ENCODE data around the gene KANK4. TPM values are rescaled to one million over a fixed set of nuclear protein-coding genes. Genes with fewer than 3 reads are reported as not detected.

The KANK4 gene
- total RNA-seq, 2 experiments from 2014 or later, result not detected

DNA sequence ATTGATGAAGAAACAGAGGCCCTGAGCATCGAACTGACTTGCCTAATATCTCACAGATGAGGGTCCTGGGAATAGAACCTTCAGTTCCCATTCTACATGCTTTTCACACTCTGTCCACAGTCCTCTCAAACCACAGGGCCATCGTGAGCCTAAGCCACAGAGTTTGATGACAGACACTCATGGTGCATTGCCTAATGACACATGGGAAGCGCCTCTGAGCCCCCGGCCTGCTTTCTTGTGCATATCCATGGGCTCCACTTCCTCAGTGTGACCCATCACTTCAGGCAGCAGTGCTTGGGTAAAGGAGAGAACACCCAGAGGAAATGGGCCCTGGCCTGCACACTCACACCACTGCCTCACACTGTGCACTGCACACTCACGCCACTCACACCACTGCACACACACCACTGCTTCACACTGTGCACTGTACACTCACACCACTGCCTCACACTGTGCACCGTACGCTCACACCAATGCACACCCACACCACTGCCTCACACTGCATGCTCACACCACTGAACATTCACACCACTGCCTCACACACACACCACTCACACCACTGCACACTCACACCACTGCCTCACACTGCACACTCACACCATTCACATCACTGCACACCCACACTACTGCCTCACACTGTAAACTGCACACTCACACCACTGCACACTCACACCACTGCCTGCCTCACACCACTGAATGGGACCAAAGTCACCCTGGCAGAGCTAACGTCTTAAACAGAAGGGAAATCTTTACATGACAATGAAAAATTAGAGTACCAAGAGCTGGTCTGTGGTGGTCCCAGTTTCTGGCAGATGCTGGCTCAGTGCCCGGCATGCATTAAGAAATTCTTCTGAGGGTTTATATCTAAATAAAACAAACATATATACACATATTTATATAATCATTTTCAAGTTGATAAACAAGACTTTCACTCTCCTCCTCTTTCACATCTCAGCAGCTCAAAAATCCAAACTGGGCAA, 53.0 kb downstream of the KANK4 start:
- Histone ChIP-seq H3K36me3 (ENCODE audit: insufficient read depth, low read length) (no peaks in the 10 kb centered on the region), H3K9me3 (ENCODE audit: low read length) (no peaks in the 10 kb centered on the region), H2AFZ (ENCODE audit: low read length) (no peak overlapping the region), H3K79me2 (ENCODE audit: insufficient read depth, low read depth, low read length) (no peaks in the 10 kb centered on the region), H3K4me3 (ENCODE audit: low read depth, low read length, poor library complexity, severe bottlenecking) (no peak overlapping the region), H3K4me2 (ENCODE audit: low read length) (no peak overlapping the region), H3K9me2 (ENCODE audit: insufficient read depth, low read length) (no peaks in the 10 kb centered on the region), H3K27ac (ENCODE audit: low read depth, low read length, poor library complexity, severe bottlenecking) (no peak overlapping the region), H4K20me1 (ENCODE audit: insufficient read depth, low read length) (no peaks in the 10 kb centered on the region), H3K4me1 (ENCODE audit: insufficient read depth, low read length, poor library complexity, severe bottlenecking) (no peaks in the 10 kb centered on the region)
- intact Hi-C loops (cut with micrococcal nuclease; ENCODE audit: unreplicated experiment), result no loop called here
- no peak for DNase-seq (ENCODE audit: low spot score)
- no TSS peak for BruUV-seq (replicated peaks)
- CTCF ChIA-PET (ENCODE audit: unreplicated experiment), result no interaction called here
- POLR2A ChIA-PET, result no interaction called here
- no peak for TF ChIP-seq EZH2phosphoT487 (IDR thresholded peaks at IDR 0.05; ENCODE audit: borderline replicate concordance, low read depth, low read length)
- TF ChIP-seq, protein P1, sequence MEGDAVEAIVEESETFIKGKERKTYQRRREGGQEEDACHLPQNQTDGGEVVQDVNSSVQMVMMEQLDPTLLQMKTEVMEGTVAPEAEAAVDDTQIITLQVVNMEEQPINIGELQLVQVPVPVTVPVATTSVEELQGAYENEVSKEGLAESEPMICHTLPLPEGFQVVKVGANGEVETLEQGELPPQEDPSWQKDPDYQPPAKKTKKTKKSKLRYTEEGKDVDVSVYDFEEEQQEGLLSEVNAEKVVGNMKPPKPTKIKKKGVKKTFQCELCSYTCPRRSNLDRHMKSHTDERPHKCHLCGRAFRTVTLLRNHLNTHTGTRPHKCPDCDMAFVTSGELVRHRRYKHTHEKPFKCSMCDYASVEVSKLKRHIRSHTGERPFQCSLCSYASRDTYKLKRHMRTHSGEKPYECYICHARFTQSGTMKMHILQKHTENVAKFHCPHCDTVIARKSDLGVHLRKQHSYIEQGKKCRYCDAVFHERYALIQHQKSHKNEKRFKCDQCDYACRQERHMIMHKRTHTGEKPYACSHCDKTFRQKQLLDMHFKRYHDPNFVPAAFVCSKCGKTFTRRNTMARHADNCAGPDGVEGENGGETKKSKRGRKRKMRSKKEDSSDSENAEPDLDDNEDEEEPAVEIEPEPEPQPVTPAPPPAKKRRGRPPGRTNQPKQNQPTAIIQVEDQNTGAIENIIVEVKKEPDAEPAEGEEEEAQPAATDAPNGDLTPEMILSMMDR (conservative IDR thresholded peaks at IDR 0.05; ENCODE audit: low read length), result no peak

DNA sequence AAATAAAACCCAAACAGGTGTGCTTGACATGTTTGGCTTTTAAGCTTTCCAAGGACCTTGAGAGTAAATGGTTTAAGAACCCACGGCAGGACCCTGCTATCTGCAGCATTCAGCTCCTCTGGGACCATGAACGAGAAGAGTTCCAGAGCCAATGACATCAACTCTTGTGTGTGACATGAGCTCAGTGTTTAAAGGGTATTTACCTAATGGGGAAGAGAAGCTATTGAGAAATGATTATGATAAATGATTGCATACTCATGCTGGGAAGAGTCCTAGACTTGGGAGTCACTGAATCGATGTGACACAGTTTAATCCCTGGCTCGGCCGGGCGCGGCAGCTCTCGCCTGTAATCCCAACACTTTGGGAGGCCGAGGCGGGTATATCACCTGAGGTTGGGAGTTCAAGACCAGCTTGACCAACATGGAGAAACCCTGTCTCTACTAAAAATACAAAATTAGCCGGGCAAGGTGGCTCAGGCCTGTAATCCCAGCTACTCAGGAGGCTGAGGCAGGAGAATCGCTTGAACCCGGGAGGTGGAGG, 55.4 kb downstream of the KANK4 start:
- no peaks in the 10 kb centered on the region for H3K79me2 ChIP-seq (ENCODE audit: insufficient read depth, low read depth, low read length)
- H3K4me1 ChIP-seq (ENCODE audit: insufficient read depth, low read length, poor library complexity, severe bottlenecking), result no peaks in the 10 kb centered on the region
- no peak overlapping the region for H2AFZ ChIP-seq (ENCODE audit: low read length)
- ChIA-PET CTCF (ENCODE audit: unreplicated experiment) (no interaction called here), POLR2A (interaction anchor here (0.6 kb wide), 1 partner anchor 1110 kb away, joined by 3 read pairs; no protein-coding TSS in a partner anchor)
- H3K4me2 ChIP-seq (ENCODE audit: low read length), result no peak overlapping the region
- TF ChIP-seq, protein P1 (conservative IDR thresholded peaks at IDR 0.05; ENCODE audit: low read length), result no peak
- no peak for TF ChIP-seq EZH2phosphoT487 (IDR thresholded peaks at IDR 0.05; ENCODE audit: borderline replicate concordance, low read depth, low read length)
- H3K4me3 ChIP-seq (ENCODE audit: low read depth, low read length, poor library complexity, severe bottlenecking), result no peak overlapping the region
- DNase-seq (ENCODE audit: low spot score), result no peak
- no peaks in the 10 kb centered on the region for H3K9me2 ChIP-seq (ENCODE audit: insufficient read depth, low read length)
- H3K27ac ChIP-seq (ENCODE audit: low read depth, low read length, poor library complexity, severe bottlenecking), result no peak overlapping the region
- H3K9me3 ChIP-seq (ENCODE audit: low read length), result no peaks in the 10 kb centered on the region
- no peaks in the 10 kb centered on the region for H4K20me1 ChIP-seq (ENCODE audit: insufficient read depth, low read length)
- no peaks in the 10 kb centered on the region for H3K36me3 ChIP-seq (ENCODE audit: insufficient read depth, low read length)
- intact Hi-C loops (cut with micrococcal nuclease; ENCODE audit: unreplicated experiment), result no loop called here
- BruUV-seq (replicated peaks), result no TSS peak
